GM19467 (cell line): ENCODE measurements around the gene PCSK5.
"Not testable (repeated sequence)": the region's sequence is repeated elsewhere in the genome, so short reads cannot be mapped to it uniquely, and the experiment has no call there.

Experiments used
- ATAC-seq: cut with Tn5 transposase; IDR thresholded peaks from one replicate; pipeline ENCODE4 v1.9.1; 2021; ENCODE audit warnings: mild to moderate bottlenecking, moderate library complexity; ENCODE audit not compliant: unreplicated experiment

PCSK5 gene

DNA sequence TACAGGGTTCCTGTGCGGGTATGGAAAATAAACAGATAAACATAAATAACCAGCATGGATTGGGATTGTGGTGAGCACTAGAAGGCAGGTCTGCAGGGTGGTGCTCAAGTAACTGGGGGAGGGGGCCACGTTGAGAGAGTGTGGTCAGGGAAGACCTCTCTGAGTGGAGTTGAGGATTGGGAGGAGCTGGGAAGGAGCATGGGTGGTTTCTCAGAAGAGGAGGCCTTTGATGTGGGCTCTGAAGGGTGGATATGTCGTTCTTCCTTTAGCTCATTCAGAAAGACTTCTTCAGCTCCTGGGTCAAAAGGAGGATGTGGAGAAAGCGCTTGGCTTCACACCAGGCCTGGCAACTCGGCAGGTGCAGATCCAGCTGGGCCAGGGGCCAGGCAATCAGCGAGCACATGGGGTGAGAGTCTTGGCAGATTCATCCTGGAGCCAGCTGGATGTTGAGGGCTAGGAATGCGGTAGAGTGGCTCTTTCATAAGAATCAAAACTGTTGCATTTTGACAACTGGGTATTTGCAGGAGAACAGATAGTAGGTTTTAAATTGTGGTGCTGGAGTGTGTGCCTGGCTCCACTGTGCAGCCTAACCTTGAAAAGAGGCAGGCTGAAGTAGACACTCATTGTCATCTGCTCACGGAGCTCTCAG lies 71.7 kb downstream of the PCSK5 start:
- no peak for ATAC-seq

DNA sequence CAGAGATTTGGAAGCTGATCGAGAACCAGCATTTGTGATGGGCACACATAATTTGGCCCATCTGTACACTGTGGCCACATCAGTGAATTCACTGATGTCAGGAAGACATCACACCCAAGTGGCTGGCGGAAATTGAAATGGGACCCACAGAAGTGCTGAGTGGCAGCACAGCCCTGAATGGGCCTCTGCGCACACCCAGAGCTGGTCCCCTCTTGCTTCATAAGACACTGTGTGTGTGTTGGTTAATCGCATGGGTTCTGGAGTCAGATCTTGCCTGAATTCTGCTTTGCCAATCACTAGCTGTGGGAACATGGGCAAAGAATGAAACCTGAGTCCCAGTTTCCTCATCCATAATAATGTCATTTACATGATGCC lies 72.2 kb downstream of the PCSK5 start:
- no peak for ATAC-seq

DNA sequence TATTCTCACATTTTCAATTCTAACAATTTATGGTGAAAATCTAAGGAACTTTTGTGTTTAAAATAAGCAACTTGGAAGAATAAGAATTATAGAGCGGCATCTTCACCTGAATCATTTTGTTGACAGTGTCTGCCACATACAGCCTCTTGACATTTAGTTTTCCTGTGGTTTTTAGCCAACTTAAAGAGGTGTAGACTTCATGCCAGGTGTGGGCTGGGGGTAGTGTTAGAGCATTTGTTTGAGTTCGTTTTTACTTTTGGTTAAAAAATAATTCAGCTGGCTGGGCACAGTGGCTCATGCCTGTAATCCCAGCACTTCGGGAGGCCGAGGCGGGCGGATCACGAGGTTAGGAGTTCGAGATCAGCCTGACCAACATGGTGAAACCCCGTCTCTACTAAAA lies 72.8 kb downstream of the PCSK5 start:
- ATAC-seq, result not testable (repeated sequence)

DNA sequence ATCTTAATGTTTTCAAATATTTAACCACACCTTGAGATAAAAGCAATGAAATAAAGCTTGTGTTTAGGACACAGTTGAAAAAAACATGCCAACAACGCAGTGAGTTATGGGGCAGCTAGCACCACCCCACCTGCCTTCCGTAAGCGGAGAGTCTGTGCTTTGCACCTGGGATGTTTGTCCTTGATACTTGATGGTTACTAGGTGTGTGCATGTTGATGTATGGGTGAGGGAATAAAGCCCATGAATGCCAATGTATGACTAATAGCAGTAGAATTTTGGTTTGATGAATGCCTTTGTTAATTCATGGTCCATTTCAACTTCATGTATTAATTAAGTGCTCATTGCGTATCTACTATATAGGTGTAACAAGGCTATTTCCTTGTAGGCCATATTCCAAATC lies 74.0 kb downstream of the PCSK5 start:
- ATAC-seq, result no peak

DNA sequence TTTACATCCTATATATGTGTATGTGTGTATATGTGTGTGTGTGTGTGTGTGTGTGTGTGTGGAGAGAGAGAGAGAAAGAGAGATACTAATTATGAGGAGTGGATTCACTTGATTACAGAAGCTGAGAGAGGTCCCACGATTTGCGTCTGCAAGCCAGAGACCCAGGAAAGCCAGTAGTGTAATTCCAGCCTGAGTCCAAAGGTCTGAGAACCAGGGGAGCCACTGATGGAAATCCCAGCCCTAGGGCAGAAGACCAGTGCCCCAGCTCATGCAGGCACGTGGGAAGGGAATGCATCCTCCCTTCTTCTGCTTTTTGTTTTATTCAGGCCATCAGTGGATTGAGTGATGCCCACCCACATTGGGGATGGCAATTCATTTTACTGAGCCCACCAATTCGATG lies 74.8 kb downstream of the PCSK5 start:
- ATAC-seq, result no peak

DNA sequence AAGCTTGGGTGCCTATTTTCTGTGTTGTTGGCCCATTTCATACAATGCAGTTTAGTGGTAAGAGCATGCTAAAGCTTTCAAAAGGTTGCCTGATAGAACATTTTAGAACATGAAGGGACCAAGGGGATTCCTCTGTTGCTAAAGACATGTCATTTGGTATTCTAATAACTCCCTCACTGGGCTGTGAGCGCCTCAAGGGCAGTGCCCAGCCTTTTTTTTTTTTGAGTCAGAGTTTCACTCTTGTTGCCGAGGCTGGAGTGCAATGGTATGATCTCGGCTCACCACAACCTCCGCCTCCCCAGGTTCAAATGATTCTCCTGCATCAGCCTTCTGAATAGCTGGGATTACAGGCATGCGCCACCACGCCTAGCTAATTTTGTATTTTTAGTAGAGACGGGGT lies 77.1 kb downstream of the PCSK5 start:
- ATAC-seq, result no peak

- ATAC-seq, result no peak
These were observed 83.7 kb downstream of the PCSK5 start for GRCh38 chr9:75974016-75974766.

GRCh38 chr9:75975071-75975470 lies 84.6 kb downstream of the PCSK5 start:
- no peak for ATAC-seq

DNA sequence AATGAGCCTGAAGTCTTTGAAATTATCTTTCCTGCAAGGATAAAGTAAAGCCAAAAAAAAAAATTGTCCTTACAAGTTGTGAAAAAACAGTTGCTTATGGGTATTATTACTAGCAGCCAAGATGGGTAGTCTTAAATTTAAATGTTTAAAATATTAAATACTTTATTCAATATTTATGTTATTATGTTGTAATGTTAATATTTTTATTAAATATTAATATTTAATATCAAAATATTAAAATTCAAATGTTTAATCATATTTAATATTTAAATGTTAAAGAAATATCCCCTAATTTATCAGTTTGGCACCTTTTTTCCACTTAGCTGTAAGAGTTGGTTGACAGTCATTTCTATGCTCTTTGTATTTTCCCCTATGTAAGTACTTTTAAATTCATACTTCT lies 86.1 kb downstream of the PCSK5 start:
- ATAC-seq, result no peak

GRCh38 chr9:75979362-75979761 lies 88.9 kb downstream of the PCSK5 start:
- no peak for ATAC-seq

DNA sequence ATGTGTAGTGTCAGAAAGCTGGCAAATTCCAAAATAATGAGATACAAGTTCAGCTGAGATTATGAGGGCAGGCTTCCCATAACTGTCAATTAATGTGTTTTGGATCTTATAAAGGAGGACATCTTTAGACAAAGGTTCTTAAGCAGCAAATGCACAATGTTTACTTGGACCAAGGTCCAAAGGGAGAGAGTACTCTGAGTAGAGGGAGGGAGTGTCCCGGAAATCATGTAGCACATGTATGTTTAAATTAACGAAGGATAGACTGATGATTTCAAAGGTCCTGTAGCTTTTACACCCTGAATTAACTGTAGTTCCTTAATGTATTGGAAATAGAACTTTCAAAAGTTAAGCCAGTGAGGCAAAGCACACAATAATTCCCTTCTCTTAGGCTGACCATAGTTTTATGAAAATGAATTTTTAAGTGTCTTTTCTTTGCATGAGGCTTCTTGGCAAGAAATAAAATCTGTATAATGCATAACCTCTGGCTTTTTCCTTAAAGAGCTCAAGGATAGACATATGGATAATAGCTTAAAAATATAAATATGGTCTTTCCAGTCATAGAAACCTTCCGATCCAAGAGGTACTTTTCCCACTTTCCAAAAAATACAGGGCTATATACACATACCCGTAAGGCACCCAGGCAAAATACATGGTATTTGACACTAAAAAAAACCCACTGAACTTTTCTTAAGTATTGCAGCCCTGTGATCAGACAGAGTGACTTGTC lies 93.0 kb downstream of the PCSK5 start:
- no peak for ATAC-seq

GRCh38 chr9:75985515-75985914 lies 95.0 kb downstream of the PCSK5 start:
- ATAC-seq, result no peak

DNA sequence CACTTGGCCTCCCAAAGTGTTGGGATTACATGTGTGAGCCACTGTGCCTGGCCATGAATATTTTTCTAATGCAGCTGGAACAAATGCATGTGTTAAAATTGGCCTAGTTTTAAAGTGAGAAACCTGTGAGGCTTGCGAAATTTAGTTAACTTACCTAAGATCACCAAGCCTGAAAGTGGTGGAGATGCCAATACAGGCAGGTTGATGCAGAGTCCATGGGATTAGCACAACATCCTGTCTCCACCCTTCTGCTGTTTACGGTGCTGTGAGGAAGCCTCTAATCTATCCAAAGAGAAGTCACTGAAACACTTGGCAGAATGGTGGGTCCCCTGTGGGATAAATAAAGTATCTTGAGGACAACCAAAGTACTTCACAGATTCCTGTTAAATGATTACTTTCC lies 98.2 kb downstream of the PCSK5 start:
- no peak for ATAC-seq

DNA sequence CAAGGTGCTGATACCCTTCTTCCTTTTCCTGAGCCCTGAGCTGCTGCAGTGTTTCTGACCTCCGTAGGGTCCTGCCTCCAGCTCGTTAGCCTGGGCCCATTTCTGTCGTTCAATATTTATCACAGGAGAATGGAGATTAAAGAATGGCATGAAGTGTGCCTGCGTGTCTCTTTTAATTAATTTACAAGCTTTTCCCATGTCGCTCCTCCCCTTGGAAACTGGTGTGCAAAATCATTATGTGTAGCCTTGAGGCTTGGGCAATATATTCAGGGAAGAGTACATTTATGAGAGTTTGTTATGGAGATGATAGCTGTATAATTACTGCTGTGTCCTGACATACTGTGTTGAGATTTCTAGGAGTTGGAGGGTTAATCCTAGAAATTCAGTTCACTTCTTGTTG lies 99.7 kb downstream of the PCSK5 start:
- no peak for ATAC-seq

- no peak for ATAC-seq
These were observed 100.3 kb downstream of the PCSK5 start for GRCh38 chr9:75990576-75991304.

- ATAC-seq, result no peak
These were observed 102.2 kb downstream of the PCSK5 start for GRCh38 chr9:75992482-75993206.

DNA sequence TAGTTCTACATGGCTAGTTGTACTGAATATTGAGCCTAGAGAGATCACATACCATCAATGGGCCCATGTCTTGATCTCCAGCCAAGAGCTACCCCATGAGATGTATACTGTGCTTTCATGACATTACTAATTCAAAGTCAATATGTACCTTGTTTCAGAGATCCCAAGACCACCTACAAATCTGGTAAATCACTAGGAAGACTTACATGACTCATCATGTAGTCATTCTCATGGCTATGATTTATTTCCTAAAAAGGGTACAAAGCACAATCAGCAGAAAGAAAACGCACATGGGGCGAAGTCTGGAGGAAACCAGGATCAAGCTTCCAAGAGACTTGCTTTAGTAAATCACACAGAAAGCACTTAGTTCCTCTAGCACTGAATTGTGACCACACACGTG lies 103.0 kb downstream of the PCSK5 start:
- ATAC-seq, result no peak

DNA sequence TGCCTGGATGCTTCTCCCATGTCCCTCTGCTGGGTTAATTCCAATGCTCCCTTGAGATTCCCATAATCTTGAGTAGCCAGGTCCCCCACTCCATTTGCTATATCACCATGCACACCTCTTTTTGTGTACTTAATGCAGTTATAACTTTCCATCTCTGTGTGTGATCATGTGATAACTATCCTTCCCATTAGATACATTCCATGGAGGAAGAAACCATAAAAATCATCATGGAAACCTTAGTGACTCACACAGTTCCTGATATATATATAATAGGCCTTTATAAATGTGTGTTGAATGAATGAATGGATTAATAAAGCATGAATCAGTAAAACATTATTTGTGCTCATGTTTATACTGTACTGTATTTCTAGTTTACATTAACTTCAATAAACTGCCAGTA lies 104.6 kb downstream of the PCSK5 start:
- ATAC-seq, result no peak

GRCh38 chr9:75996726-75997125 lies 106.3 kb downstream of the PCSK5 start:
- ATAC-seq, result no peak

DNA sequence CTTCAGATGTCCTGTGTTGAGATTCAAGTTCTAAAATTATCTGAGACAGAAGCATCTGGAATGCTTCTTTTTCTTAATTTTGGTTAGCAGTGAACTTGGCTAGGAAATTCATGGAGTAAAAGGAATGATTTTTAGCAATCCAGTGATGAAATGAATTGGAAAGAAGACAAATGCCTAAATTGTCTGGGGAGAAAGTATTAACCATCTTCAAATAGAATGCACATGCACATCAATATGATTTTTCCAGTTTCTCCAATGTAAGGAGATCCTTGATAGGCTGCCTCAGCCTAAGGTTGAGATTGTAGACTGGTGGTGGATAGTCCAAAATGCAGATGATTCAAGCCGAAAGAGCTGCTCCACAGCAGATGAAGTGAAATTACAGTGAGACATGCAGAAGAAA lies 106.7 kb downstream of the PCSK5 start:
- no peak for ATAC-seq
